Spleen (tissue), 7 donors: Measurements from ENCODE around the gene CYYR1.

Experiments used
- CTCF ChIP-seq, 11 experiments: fragments of 200-600 bp in 7 of 11; fragments of 450-650 bp in 4 of 11; sonication (generic) in 4 of 11; IDR thresholded peaks in 8 of 11; conservative IDR thresholded peaks in 3 of 11; 1 replicate in 7 of 11; 2 replicates in 4 of 11; pipeline versions ENCODE4 v1.4.0 to v1.8.0; 2016 to 2021; ENCODE audit warnings: antibody characterized with exemption in 11 of 11, inconsistent platforms in 4 of 11, mild to moderate bottlenecking in 1 of 11
- POLR2AphosphoS5 ChIP-seq, 3 donors: sonication (generic); formaldehyde crosslinking; IDR thresholded peaks; one replicate each; pipeline ENCODE4 v1.5.1; 2017; ENCODE audit warnings: antibody characterized with exemption in 3 of 3
- donor health status: DM: no; HTN: no; CAD: no; lungs with moderate emphysema.
- donor health status: DM: no; HTN: no; CAD: no.
- donor health status: DM: no; HTN: no; CAD: no.

GRCh38 chr21:26546446-26547097 lies 26.5 kb downstream of the CYYR1 start:
- peak in 2 of 3 donors; percentile 49 to 86 for TF ChIP-seq POLR2AphosphoS5 (IDR thresholded peaks at IDR 0.05)
- TF ChIP-seq CTCF (IDR thresholded peaks at IDR 0.05 in 8 of 11, conservative IDR thresholded peaks at IDR 0.05 in 3 of 11): no peak
